Purkinje cell (primary cell): ENCODE data around the gene HNRNPF. TPM values are rescaled to one million over a fixed set of nuclear protein-coding genes. Genes with fewer than 3 reads are reported as not detected.

Experiments
- polyA plus RNA-seq: library from polyadenylated mRNA; unstranded; fragments of >200 nt; fragmentation: Nextera tagmentation; gene quantifications from 2 replicates; pipeline ENCODE4 v1.2.1, GENCODE V29; 2014

HNRNPF gene
- 15.9 and 18.5 TPM in 2 replicates for polyA plus RNA-seq

GRCh38 chr10:43408710-43409384 lies at the start of gene HNRNPF:
Gene HNRNPF, minus strand, starts transcription at chr10:43409186. Its CDS starts 21,302 bp downstream, at chr10:43387884.

DNA sequence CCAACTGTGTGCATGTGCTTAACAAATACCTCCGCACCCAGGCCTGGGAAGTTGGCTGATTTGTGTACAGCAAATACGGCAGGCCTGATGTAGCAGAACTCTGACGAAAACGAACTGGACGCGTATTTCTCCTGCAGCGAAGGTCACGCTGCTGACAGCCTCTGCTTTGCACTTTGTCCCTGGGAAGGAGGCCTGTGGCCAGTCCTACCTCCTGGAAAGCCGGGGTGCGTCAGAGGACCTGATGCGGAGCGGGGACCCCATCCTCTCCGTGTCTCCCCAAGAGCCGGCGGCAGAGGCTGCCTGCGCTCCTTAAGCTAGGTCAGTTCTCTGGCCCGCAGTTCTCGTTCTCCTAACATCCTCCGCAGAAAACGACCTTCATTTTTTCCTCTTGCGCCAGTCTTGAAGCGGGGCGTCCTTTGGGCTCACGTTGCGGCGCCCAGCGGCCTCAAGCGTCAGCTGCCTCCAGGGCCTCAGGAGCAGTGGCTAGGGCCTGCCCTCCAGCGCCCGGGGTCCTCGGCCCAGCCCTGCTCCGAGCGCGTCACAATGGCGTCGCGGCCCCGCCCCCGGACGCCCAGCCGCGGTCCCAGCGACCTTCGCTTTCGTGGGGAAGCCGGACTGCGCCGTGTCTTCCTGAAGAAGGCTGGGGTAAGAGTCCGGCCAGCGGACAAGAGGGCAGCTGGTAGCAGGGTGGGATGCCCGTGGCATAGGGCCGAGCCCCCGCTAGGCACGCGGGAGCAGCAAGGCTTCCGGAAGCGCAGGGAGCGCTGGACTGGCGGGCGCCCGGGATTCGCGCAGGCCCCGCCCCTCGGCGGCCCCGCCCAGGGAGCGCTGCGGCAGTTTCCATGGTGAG lies 27.5 kb upstream of the HNRNPF start, which contains the start of gene ZNF487:
Gene ZNF487, plus strand, starts transcription at position 821 of the 850 bp plus-strand sequence. CDS start 38,703 bp downstream, outside the sequence.

DNA sequence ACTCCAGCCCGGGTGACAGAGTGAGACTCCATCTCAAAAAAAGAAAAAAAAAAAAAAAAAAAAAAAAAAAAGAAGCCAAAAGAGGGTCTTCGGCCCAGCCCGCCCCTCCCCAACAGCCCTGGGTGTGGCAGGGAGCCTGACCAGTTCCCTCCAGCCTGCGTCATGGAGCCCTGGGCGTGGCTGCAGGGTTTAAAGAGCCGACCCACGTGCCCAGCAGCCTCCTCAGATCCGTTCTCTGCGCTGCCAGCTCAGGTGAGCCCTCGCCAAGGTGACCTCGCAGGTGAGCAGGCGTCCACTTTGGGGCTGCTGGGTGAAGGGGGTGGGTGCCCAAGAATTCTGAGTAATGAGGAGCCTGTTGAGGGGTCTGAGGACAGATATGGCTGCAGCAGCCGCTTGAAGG lies 37.6 kb downstream of the HNRNPF start, which contains the start of gene FXYD4:
Gene FXYD4, plus strand, starts transcription at position 219 of the 400 bp plus-strand sequence. CDS start 2,111 bp downstream, outside the sequence.

Other genes starting within 250 kb of the HNRNPF start
- 13.5 and 26.8 TPM in 2 replicates for gene RASGEF1A, start 142.1 kb downstream of the HNRNPF start, polyA plus RNA-seq
- not detected in 2 replicates for gene FXYD4, start 37.5 kb downstream of the HNRNPF start, polyA plus RNA-seq
- gene ZNF487, start 27.9 kb upstream of the HNRNPF start, polyA plus RNA-seq = 0.36 and 10.0 TPM in 2 replicates
- 10.9 and 16.4 TPM in 2 replicates for gene ZNF239, start 165.4 kb upstream of the HNRNPF start, polyA plus RNA-seq
- 2.7 and 3.3 TPM in 2 replicates for gene ZNF485, start 197.3 kb upstream of the HNRNPF start, polyA plus RNA-seq
- gene ZNF32, start 239.7 kb upstream of the HNRNPF start, polyA plus RNA-seq = 41.3 and 55.3 TPM in 2 replicates